Inferior parietal cortex (tissue), 1 donor: Measurements from ENCODE around the gene CSMD2.
A peak's percentile ranks its signal among the peaks of the same experiment; 100 is the strongest.
"Not testable (repeated sequence)": the region's sequence is repeated elsewhere in the genome, so short reads cannot be mapped to it uniquely, and the experiment has no call there.

Source experiments
- DNase-seq: peaks from one replicate; pipeline ENCODE4 v3.0.0-alpha.2; 2016; ENCODE audit errors: extremely low spot score

Gene CSMD2

GRCh38 chr1:34053660-34054059, 111.4 kb downstream of the CSMD2 start:
- DNase-seq = no peak

GRCh38 chr1:34052565-34052964, 112.5 kb downstream of the CSMD2 start:
- no peak for DNase-seq

- peak; percentile 79 for DNase-seq
Observed at GRCh38 chr1:34050709-34051485, 114.1 kb downstream of the CSMD2 start.

- no peak for DNase-seq
Observed at GRCh38 chr1:34049994-34050393, 115.0 kb downstream of the CSMD2 start.

- no peak for DNase-seq
Observed at GRCh38 chr1:34049477-34049876, 115.6 kb downstream of the CSMD2 start.

GRCh38 chr1:34037856-34038255, 127.2 kb downstream of the CSMD2 start:
- no peak for DNase-seq

GRCh38 chr1:34037109-34037508, 127.9 kb downstream of the CSMD2 start:
- no peak for DNase-seq

- DNase-seq = no peak
Observed at GRCh38 chr1:34034036-34034435, 131.0 kb downstream of the CSMD2 start.

GRCh38 chr1:34029954-34030353, 135.1 kb downstream of the CSMD2 start:
- no peak for DNase-seq

- no peak for DNase-seq
Observed at GRCh38 chr1:34029515-34029914, 135.5 kb downstream of the CSMD2 start.

- no peak for DNase-seq
Observed at GRCh38 chr1:34028381-34029055, 136.5 kb downstream of the CSMD2 start.

- DNase-seq = no peak
Observed at GRCh38 chr1:34025675-34026074, 139.4 kb downstream of the CSMD2 start.

GRCh38 chr1:34024485-34024884, 140.5 kb downstream of the CSMD2 start:
- DNase-seq = no peak

- DNase-seq = no peak
Observed at GRCh38 chr1:34019741-34020552, 145.1 kb downstream of the CSMD2 start.

GRCh38 chr1:34018285-34018684, 146.7 kb downstream of the CSMD2 start:
- DNase-seq = no peak

- not testable (repeated sequence) for DNase-seq
Observed at GRCh38 chr1:34016281-34016680, 148.7 kb downstream of the CSMD2 start.

GRCh38 chr1:34013958-34014737, 150.9 kb downstream of the CSMD2 start:
- no peak for DNase-seq

GRCh38 chr1:34013136-34013535, 151.9 kb downstream of the CSMD2 start:
- no peak for DNase-seq

GRCh38 chr1:34009340-34009985, 155.6 kb downstream of the CSMD2 start:
- no peak for DNase-seq

GRCh38 chr1:34007760-34008159, 157.3 kb downstream of the CSMD2 start:
- no peak for DNase-seq

- DNase-seq = no peak
Observed at GRCh38 chr1:34005309-34005708, 159.7 kb downstream of the CSMD2 start.
